Measurements from ENCODE around the gene BRICD5.

GRCh38 chr16:2232094-2232990 is 21.7 kb upstream of the BRICD5 start:
- TF ChIP-seq CTCF (IDR thresholded peaks at IDR 0.05) (no peak), POLR2A (IDR thresholded peaks at IDR 0.05) (no peak), POLR2AphosphoS5 (IDR thresholded peaks at IDR 0.05) (no peak), EP300 (IDR thresholded peaks at IDR 0.05) (no peak)

All from gastroesophageal sphincter (tissue), 3 donors.